Measurements from ENCODE around the gene SCNN1G. TPM values are rescaled to one million over a fixed set of nuclear protein-coding genes. Genes with fewer than 3 reads are reported as not detected.
A peak's percentile ranks its signal among the peaks of the same experiment; 100 is the strongest.

The SCNN1G gene
- total and polyA plus RNA-seq, 2 of the 13 experiments (the other 11 are each of a cell fraction or from before 2014, with no cell fraction given), result not detected

- peak; percentile 22 for TF ChIP-seq TBL1XR1 (IDR thresholded peaks at IDR 0.05; ENCODE audit: borderline replicate concordance, low read length, partially characterized antibody)
- TF ChIP-seq MTF2 (CRISPR knock-in tag; IDR thresholded peaks at IDR 0.05; ENCODE audit: borderline replicate concordance), result no peak
- no peak for TF ChIP-seq NR1H2 (CRISPR knock-in tag; IDR thresholded peaks at IDR 0.05; ENCODE audit: borderline replicate concordance, low read depth)
- TF ChIP-seq LRRFIP1 (CRISPR knock-in tag; conservative IDR thresholded peaks at IDR 0.05), result no peak
- no peak for TF ChIP-seq PLSCR1 (CRISPR knock-in tag; IDR thresholded peaks at IDR 0.05; ENCODE audit: borderline replicate concordance)
- no peak for TF ChIP-seq GTF3A (CRISPR knock-in tag; conservative IDR thresholded peaks at IDR 0.05)
- TF ChIP-seq, protein P1, sequence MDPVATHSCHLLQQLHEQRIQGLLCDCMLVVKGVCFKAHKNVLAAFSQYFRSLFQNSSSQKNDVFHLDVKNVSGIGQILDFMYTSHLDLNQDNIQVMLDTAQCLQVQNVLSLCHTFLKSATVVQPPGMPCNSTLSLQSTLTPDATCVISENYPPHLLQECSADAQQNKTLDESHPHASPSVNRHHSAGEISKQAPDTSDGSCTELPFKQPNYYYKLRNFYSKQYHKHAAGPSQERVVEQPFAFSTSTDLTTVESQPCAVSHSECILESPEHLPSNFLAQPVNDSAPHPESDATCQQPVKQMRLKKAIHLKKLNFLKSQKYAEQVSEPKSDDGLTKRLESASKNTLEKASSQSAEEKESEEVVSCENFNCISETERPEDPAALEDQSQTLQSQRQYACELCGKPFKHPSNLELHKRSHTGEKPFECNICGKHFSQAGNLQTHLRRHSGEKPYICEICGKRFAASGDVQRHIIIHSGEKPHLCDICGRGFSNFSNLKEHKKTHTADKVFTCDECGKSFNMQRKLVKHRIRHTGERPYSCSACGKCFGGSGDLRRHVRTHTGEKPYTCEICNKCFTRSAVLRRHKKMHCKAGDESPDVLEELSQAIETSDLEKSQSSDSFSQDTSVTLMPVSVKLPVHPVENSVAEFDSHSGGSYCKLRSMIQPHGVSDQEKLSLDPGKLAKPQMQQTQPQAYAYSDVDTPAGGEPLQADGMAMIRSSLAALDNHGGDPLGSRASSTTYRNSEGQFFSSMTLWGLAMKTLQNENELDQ (CRISPR knock-in tag; IDR thresholded peaks at IDR 0.05; ENCODE audit: borderline replicate concordance), result no peak
- TF ChIP-seq SUZ12 (IDR thresholded peaks at IDR 0.05; ENCODE audit: low read depth, low read length), result no peak
- no peak for TF ChIP-seq BHLHE40 (IDR thresholded peaks at IDR 0.05; ENCODE audit: low read length)
- no peak for TF ChIP-seq ZBTB1 (CRISPR knock-in tag; IDR thresholded peaks at IDR 0.05; ENCODE audit: borderline replicate concordance)
- TF ChIP-seq HDAC6 (IDR thresholded peaks at IDR 0.05; ENCODE audit: low read depth, low read length), result no peak
- TF ChIP-seq PHB2 (IDR thresholded peaks at IDR 0.05; ENCODE audit: partially characterized antibody), result no peak
- TF ChIP-seq, protein P2, sequence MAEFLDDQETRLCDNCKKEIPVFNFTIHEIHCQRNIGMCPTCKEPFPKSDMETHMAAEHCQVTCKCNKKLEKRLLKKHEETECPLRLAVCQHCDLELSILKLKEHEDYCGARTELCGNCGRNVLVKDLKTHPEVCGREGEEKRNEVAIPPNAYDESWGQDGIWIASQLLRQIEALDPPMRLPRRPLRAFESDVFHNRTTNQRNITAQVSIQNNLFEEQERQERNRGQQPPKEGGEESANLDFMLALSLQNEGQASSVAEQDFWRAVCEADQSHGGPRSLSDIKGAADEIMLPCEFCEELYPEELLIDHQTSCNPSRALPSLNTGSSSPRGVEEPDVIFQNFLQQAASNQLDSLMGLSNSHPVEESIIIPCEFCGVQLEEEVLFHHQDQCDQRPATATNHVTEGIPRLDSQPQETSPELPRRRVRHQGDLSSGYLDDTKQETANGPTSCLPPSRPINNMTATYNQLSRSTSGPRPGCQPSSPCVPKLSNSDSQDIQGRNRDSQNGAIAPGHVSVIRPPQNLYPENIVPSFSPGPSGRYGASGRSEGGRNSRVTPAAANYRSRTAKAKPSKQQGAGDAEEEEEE (CRISPR knock-in tag; IDR thresholded peaks at IDR 0.05; ENCODE audit: borderline replicate concordance), result no peak
- 0 out of 2 replicates have a peak, but pooled peaks have one; percentile 27 for TF ChIP-seq TBX3 (IDR thresholded peaks at IDR 0.05; ENCODE audit: borderline replicate concordance)
- TF ChIP-seq NONO (IDR thresholded peaks at IDR 0.05), result no peak
- TF ChIP-seq NONO (CRISPR knock-in tag; conservative IDR thresholded peaks at IDR 0.05), result peak; percentile 72
- TF ChIP-seq ZNF44 (CRISPR knock-in tag; IDR thresholded peaks at IDR 0.05), result no peak
- TF ChIP-seq, protein P3, sequence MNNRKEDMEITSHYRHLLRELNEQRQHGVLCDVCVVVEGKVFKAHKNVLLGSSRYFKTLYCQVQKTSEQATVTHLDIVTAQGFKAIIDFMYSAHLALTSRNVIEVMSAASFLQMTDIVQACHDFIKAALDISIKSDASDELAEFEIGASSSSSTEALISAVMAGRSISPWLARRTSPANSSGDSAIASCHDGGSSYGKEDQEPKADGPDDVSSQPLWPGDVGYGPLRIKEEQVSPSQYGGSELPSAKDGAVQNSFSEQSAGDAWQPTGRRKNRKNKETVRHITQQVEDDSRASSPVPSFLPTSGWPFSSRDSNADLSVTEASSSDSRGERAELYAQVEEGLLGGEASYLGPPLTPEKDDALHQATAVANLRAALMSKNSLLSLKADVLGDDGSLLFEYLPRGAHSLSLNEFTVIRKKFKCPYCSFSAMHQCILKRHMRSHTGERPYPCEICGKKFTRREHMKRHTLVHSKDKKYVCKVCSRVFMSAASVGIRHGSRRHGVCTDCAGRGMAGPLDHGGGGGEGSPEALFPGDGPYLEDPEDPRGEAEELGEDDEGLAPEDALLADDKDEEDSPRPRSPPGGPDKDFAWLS (CRISPR knock-in tag; IDR thresholded peaks at IDR 0.05; ENCODE audit: borderline replicate concordance), result no peak
- no peak; the same call in 1 of the 2 replicates for TF ChIP-seq ELF3 (CRISPR knock-in tag; IDR thresholded peaks at IDR 0.05)
- TF ChIP-seq CENPX (CRISPR knock-in tag; IDR thresholded peaks at IDR 0.05), result no peak
Measured at GRCh38 chr16:23141959-23142740, 40.4 kb upstream of the SCNN1G start (continued).

Measured in HepG2 (cell line).